GM20000 (cell line): ENCODE results near the gene EIF6.

Experiments used
- DNase-seq: peaks from one replicate; pipeline ENCODE4 v3.0.0; 2012; ENCODE audit warnings: low spot score
- TF ChIP-seq, protein P1 (sequence below): IDR thresholded peaks from 2 replicates; pipeline ENCODE4 v1.5.1; 2012; ENCODE audit warnings: mild to moderate bottlenecking, control low read depth; ENCODE audit errors: extremely low read depth, missing control alignments

Gene EIF6

DNA sequence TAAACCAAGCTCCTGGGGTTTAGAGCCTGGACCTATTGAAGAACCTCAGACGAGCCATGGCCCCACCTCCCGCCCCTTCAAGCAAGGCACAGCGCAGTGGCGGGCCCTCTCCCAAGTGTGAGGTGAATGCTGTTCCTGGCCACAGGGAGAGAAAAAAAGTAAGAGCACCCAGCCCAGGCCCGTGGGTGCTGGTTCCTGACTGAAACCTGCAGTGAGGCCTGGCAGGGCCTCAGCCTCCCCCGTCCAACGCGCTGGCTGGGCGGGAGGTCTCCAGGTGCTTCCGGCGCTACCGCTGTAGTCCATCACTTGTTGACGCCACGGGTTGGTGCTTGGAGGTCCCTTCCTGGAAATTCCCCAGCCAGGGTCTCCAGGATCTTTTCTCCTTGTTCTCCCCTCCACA, 13.2 kb upstream of the EIF6 start:
- TF ChIP-seq, protein P1, sequence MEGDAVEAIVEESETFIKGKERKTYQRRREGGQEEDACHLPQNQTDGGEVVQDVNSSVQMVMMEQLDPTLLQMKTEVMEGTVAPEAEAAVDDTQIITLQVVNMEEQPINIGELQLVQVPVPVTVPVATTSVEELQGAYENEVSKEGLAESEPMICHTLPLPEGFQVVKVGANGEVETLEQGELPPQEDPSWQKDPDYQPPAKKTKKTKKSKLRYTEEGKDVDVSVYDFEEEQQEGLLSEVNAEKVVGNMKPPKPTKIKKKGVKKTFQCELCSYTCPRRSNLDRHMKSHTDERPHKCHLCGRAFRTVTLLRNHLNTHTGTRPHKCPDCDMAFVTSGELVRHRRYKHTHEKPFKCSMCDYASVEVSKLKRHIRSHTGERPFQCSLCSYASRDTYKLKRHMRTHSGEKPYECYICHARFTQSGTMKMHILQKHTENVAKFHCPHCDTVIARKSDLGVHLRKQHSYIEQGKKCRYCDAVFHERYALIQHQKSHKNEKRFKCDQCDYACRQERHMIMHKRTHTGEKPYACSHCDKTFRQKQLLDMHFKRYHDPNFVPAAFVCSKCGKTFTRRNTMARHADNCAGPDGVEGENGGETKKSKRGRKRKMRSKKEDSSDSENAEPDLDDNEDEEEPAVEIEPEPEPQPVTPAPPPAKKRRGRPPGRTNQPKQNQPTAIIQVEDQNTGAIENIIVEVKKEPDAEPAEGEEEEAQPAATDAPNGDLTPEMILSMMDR, result no peak
- no peak for DNase-seq

DNA sequence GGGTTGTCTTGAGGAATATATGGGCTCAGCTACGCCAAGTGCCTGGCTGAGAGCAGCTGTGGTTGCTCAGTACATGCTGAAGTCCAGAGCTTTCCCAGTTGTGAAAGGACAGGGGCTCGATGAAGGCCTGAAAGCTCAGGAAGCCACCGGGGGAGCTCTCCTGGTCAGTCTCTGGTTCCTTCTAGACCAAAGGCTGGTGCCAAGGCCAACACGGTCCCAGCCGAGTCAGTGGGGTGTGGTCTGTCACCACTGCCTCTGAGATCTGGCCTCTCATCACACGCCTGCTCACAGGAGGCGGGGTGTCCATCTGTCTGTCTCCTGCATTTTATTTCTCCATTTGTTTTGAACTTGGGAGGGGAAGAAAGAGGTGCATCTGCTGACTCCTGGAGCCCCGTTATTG, 12.6 kb upstream of the EIF6 start:
- TF ChIP-seq, protein P1, result no peak
- no peak for DNase-seq

DNA sequence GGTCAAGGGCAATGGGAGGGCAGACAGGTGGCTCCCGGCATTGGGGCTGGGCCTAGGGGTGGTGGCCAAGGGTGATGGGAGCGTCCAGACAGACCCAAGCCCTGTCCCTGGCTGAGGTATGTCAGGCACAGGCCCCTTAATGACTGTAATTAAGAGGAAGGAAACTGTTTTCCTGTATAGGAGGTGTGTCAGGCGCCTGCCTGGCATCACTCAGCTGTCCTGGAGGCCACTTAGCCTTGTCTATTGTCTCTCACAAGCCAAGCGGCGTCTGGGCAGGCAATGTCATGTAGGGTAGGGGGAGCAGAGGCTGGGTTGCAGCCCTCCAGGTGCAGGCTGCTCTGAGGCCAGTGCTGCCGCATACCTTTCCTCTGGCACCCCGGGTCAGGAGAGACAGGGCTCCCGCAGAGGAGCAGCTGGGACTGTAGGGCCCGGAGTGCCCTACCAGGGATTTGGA, 11.6 kb upstream of the EIF6 start:
- TF ChIP-seq, protein P1, result no peak
- no peak for DNase-seq

DNA sequence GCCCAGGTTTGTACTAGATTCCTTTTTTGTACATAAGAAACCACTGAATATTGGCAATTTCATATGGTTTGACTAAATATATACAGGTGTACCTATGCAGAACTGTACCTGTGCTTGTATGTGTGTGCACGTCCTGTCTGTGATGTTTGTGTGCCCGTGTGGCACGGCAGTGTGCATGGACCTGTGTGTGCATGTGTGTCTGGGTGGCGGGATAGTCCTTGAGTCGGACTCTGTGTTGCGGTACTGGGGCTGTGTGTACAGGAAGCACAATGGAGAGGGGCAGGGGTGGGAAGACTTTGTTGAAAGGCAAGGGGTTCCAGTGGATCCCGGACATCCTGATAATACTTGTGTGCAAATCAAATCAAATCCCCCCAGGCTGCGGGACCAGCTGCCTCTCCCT, 11.1 kb upstream of the EIF6 start:
- no peak for DNase-seq
- TF ChIP-seq, protein P1, result no peak

DNA sequence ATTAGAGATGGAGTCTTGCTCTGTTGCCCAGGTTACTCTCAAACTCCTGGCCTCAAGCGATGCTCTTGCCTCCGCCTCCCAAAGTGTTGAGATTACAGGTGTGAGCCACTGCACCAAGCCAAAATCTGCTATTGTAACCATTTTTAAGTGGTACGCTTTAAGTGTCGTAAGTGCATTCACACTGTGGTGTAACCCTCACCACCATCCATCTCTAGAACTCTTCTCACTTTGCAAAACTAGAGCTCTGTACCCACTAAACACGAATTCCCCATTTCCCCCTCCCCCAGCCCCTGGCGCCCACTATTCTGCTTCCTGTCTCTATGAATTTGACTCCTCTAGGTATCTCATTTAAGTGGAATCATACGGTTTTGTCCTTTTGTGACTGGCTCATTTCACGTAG, 10.5 kb upstream of the EIF6 start:
- TF ChIP-seq, protein P1, result no peak
- DNase-seq, result no peak

DNA sequence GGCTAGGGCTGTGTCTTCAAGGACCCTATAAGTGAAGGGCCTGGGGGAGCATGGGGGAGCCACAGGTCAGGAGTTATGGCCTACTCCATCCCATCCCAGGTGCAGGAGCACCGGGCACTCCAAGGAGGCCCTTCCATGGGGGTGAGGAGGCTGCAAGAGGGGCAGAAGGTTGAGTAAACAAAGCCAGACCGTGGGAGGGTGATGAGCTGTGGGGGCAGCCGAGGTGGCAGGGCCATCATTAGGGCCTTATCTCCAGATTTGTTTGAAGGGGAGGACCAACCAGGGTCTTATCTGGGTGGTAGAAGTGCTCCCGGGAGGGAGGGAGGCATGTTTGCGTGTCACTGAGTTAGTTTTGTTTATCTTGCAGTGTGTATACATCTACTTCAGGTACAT, 9.7 kb upstream of the EIF6 start:
- no peak for DNase-seq

DNA sequence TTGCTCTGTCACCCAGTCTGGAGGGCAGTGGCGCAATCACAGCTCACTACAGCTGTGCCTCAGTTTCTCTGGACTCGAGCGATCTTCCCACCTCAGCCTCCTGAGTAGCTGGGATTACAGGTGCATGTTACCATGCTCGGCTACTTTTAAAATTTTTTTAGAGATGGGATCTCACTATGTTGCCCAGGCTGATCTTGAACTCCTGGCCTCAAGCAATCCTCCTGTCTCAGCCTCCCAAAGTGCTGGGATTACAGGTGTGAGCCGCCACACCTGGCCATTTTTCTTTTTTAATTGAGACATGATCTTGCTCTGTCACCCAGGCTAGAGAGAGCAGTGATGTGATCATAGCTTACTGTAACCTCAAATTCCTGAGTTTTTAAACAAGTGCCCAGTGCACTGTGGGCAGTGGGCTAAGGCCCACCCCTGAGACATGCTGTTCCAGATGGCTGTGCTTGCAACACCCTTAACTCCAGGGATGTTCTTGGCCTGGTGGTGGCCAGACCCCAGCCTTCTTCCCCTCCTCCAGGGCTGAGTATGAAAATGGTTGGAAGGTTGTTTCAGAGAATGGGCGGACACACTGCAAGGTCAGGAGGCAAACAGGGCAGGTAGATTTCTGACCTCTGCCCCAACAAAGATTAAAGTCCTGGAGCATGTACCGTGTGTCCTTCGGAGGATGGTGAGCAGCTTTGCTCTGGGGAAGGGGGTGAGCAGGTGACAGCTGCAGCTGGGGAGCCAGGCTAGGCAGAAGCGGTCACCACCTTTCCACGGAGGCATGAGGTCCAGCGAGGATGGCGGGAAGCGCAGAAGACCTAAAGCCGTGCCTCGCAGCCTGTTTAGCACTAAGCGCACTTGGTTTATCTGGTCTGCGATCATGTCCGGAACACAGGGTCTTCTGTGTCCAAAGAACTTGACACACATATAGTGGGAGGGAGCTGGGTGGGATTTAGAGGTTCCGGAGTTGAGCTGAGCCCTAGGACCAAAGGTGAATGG, 9.0 kb upstream of the EIF6 start:
- no peak for DNase-seq
- TF ChIP-seq, protein P1, result no peak

More for the DNA sequence above, 9.7 kb upstream of the EIF6 start:
- TF ChIP-seq, protein P1, result no peak
